Keratinocyte (primary cell): ENCODE data around the gene FOXL3. TPM values are rescaled to one million over a fixed set of nuclear protein-coding genes. Genes with fewer than 3 reads are reported as not detected.
"Not testable (repeated sequence)": the region's sequence is repeated elsewhere in the genome, so short reads cannot be mapped to it uniquely, and the experiment has no call there.

Experiments used
- DNase-seq: peaks from one replicate; pipeline ENCODE4 v3.0.0-alpha.2; 2011; ENCODE audit warnings: low read depth, missing footprints, low spot score
- FAIRE-seq: peaks from 2 replicates; lab custom pipeline; 2011; peaks lifted over from hg19 to GRCh38; lab: Jason Lieb, UNC
- H2AFZ ChIP-seq: 2 replicates; pipeline ENCODE4 v1.6.0; 2012; ENCODE audit warnings: low read length, control low read depth, inconsistent platforms; ENCODE audit not compliant: control insufficient read depth
- H3K27ac ChIP-seq: 2 replicates; pipeline ENCODE4 v1.5.1; 2011; ENCODE audit warnings: low read length; ENCODE audit not compliant: control insufficient read depth, insufficient read depth
- H3K27me3 ChIP-seq: 3 replicates; pipeline ENCODE4 v1.6.0; 2011; ENCODE audit warnings: low read length; ENCODE audit not compliant: control insufficient read depth, insufficient read depth; ENCODE audit errors: extremely low read depth
- H3K36me3 ChIP-seq, 2 experiments: 2 replicates in 1 of 2; 3 replicates in 1 of 2; pipeline ENCODE4 v1.5.1; 2011; ENCODE audit warnings: low read length in 2 of 2, mild to moderate bottlenecking in 1 of 2; ENCODE audit not compliant: control insufficient read depth in 2 of 2, insufficient read depth in 2 of 2; ENCODE audit errors: extremely low read depth in 1 of 2
- H3K4me1 ChIP-seq: 3 replicates; pipeline ENCODE4 v1.5.1; 2011; ENCODE audit warnings: low read length; ENCODE audit not compliant: control insufficient read depth, insufficient read depth; ENCODE audit errors: extremely low read depth
- H3K4me2 ChIP-seq: 3 replicates; pipeline ENCODE4 v1.6.0; 2011; ENCODE audit warnings: low read depth, low read length; ENCODE audit not compliant: control insufficient read depth, insufficient read depth; ENCODE audit errors: extremely low read depth
- H3K4me3 ChIP-seq, 3 experiments: fragments of 200-600 bp in 1 of 3; sonication (generic) in 1 of 3; 2 replicates in 2 of 3; 3 replicates in 1 of 3; pipeline ENCODE4 v1.5.1; 2011 to 2016; ENCODE audit warnings: low read length in 3 of 3, mild to moderate bottlenecking in 3 of 3, control low read depth in 2 of 3, inconsistent platforms in 1 of 3, low read depth in 1 of 3, mixed read lengths in 1 of 3, mixed run types in 1 of 3, moderate library complexity in 1 of 3; ENCODE audit not compliant: control insufficient read depth in 2 of 3, insufficient read depth in 2 of 3; ENCODE audit errors: extremely low read depth in 1 of 3
- H3K79me2 ChIP-seq: 2 replicates; pipeline ENCODE4 v1.6.0; 2012; ENCODE audit warnings: low read length; ENCODE audit not compliant: control insufficient read depth, insufficient read depth
- H3K9ac ChIP-seq: 3 replicates; pipeline ENCODE4 v1.6.0; 2011; ENCODE audit warnings: low read length; ENCODE audit not compliant: control insufficient read depth, insufficient read depth; ENCODE audit errors: extremely low read depth
- H3K9me1 ChIP-seq: 3 replicates; pipeline ENCODE4 v1.6.0; 2011; ENCODE audit warnings: low read length; ENCODE audit not compliant: control insufficient read depth, insufficient read depth; ENCODE audit errors: extremely low read depth
- H3K9me3 ChIP-seq: 2 replicates; pipeline ENCODE4 v1.5.1; 2012; ENCODE audit warnings: low read depth, low read length; ENCODE audit not compliant: control insufficient read depth
- H4K20me1 ChIP-seq: 3 replicates; pipeline ENCODE4 v1.6.0; 2011; ENCODE audit warnings: low read length; ENCODE audit not compliant: control insufficient read depth, insufficient read depth; ENCODE audit errors: extremely low read depth
- EZH2 ChIP-seq: IDR thresholded peaks from one replicate; pipeline ENCODE4 v1.6.1; 2012; ENCODE audit warnings: inconsistent platforms, mild to moderate bottlenecking, low read length, moderate library complexity
- dilution Hi-C: fragments of 300-500 bp; cut with MboI; formaldehyde crosslinking; loops from one replicate; pipeline ENCODE4 v1.7.0; 2020; ENCODE audit warnings: low sequenced_read_pairs; ENCODE audit not compliant: extremely low pct_ligation_motif_present
- polyA plus RNA-seq, 5 experiments: library from polyadenylated mRNA; depleted of rRNA in 3 of 5; stranded (reverse) in 3 of 5; stranded (forward) in 1 of 5; unstranded in 1 of 5; fragments of >200 nt; gene quantifications; 1 replicate in 1 of 5; 2 replicates in 3 of 5; 3 replicates in 1 of 5; pipeline versions ENCODE4 v1.2.1 to v1.2.3, GENCODE V29; 2011 to 2012; ENCODE audit warnings: missing spikeins in 2 of 5, low read depth in 1 of 5, low replicate concordance in 1 of 5
- TF ChIP-seq, protein P1 (sequence below), 3 experiments: IDR thresholded peaks in 1 of 3; conservative IDR thresholded peaks in 1 of 3; optimal IDR thresholded peaks in 1 of 3; 2 replicates in 2 of 3; 3 replicates in 1 of 3; pipeline versions ENCODE3 to v1.5.1; 2011; ENCODE audit warnings: low read length in 3 of 3, mild to moderate bottlenecking in 3 of 3, moderate library complexity in 2 of 3, control low read depth in 1 of 3, inconsistent platforms in 1 of 3; ENCODE audit not compliant: insufficient read depth in 2 of 3; ENCODE audit errors: extremely low read depth in 1 of 3

Gene FOXL3
- polyA plus RNA-seq, 1 donor (not counting 4 experiments of a cell fraction or from before 2014, with no cell fraction given), result not detected

DNA sequence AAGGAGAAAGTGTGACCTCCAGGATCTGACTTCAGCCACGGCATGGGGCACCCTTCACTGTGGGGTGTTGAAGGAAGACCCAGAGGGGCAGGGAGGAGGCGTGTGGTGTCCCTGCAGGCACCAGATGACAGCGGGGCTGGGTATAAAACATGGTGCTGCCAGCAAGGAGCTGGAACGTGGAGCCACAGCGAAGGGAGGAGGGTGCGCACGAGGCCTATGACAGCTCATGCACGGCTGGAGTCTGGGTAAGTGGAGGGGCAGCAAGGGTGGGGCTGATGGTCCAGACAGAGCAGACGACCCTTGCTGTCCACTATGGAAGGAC is 27.8 kb upstream of the FOXL3 start:
- peaks cover 4% of the 10 kb centered on the region for H3K27me3 ChIP-seq
- no peak for FAIRE-seq
- TF ChIP-seq EZH2, result no peak
- TF ChIP-seq, protein P1, sequence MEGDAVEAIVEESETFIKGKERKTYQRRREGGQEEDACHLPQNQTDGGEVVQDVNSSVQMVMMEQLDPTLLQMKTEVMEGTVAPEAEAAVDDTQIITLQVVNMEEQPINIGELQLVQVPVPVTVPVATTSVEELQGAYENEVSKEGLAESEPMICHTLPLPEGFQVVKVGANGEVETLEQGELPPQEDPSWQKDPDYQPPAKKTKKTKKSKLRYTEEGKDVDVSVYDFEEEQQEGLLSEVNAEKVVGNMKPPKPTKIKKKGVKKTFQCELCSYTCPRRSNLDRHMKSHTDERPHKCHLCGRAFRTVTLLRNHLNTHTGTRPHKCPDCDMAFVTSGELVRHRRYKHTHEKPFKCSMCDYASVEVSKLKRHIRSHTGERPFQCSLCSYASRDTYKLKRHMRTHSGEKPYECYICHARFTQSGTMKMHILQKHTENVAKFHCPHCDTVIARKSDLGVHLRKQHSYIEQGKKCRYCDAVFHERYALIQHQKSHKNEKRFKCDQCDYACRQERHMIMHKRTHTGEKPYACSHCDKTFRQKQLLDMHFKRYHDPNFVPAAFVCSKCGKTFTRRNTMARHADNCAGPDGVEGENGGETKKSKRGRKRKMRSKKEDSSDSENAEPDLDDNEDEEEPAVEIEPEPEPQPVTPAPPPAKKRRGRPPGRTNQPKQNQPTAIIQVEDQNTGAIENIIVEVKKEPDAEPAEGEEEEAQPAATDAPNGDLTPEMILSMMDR (optimal IDR thresholded peaks at IDR 0.05 in 1 of 3, IDR thresholded peaks at IDR 0.05 in 1 of 3, conservative IDR thresholded peaks at IDR 0.05 in 1 of 3; ENCODE audit: extremely low read depth in 1 of 3, insufficient read depth in 2 of 3, low read length in 3 of 3), result no peak
- H3K27ac ChIP-seq, result no peak overlapping the region
- DNase-seq, result no peak
- no peaks in the 10 kb centered on the region for H3K4me1 ChIP-seq
- dilution Hi-C loops, result no loop called here
- peaks cover 14% of the 10 kb centered on the region for H3K9me3 ChIP-seq
- no peaks in the 10 kb centered on the region for H4K20me1 ChIP-seq
- peaks cover 0 to 3% of the 10 kb centered on the region in 2 experiments for H3K36me3 ChIP-seq
- no peak overlapping the region for H2AFZ ChIP-seq
- no peak overlapping the region for H3K9ac ChIP-seq
- no peaks in the 10 kb centered on the region for H3K9me1 ChIP-seq
- no peaks in the 10 kb centered on the region for H3K79me2 ChIP-seq
- no peak overlapping the region for H3K4me3 ChIP-seq
- no peak overlapping the region for H3K4me2 ChIP-seq

GRCh38 chr7:262631-263311 is 27.2 kb upstream of the FOXL3 start:
- TF ChIP-seq, protein P1 (optimal IDR thresholded peaks at IDR 0.05 in 1 of 3, IDR thresholded peaks at IDR 0.05 in 1 of 3, conservative IDR thresholded peaks at IDR 0.05 in 1 of 3; ENCODE audit: extremely low read depth in 1 of 3, insufficient read depth in 2 of 3, low read length in 3 of 3), result peak in 1 of 3 experiments; percentile 7
- H3K4me1 ChIP-seq, H4K20me1 ChIP-seq, H3K36me3 ChIP-seq, H3K4me3 ChIP-seq, H3K27me3 ChIP-seq, H2AFZ ChIP-seq, FAIRE-seq, H3K9ac ChIP-seq, dilution Hi-C loops, H3K9me1 ChIP-seq, H3K79me2 ChIP-seq, H3K4me2 ChIP-seq, H3K27ac ChIP-seq, DNase-seq: not testable (repeated sequence)
- H3K9me3 ChIP-seq, result peaks cover 14% of the 10 kb centered on the region
